Activated B cell treated with CpG ODN at 0.5 μM for 24 hours (primary cell): ENCODE data around the gene ISG15. TPM values are rescaled to one million over a fixed set of nuclear protein-coding genes. Genes with fewer than 3 reads are reported as not detected.
"Not testable (repeated sequence)": the region's sequence is repeated elsewhere in the genome, so short reads cannot be mapped to it uniquely, and the experiment has no call there.

ENCODE experiments used
- ATAC-seq: fragments of 200-7000 bp; cut with Tn5 transposase; one replicate; pipeline ENCODE4 v1.10.0; 2021; ENCODE audit warnings: low read depth, mild to moderate bottlenecking, moderate library complexity
- CTCF ChIA-PET: fragments of 350-600 bp; sonication (Branson Sonifier 250); formaldehyde crosslinking; loops from one replicate; lab custom pipeline; 2021; ENCODE audit warnings: antibody characterized with exemption; lab: Charles Lee
- POLR2A ChIA-PET: fragments of 350-600 bp; sonication (Branson Sonifier 250); formaldehyde crosslinking; loops from one replicate; lab custom pipeline; 2021; ENCODE audit warnings: antibody characterized with exemption; lab: Charles Lee
- DNase-seq: peaks from one replicate; pipeline ENCODE4 v3.0.0; 2022
- H3K27ac Mint-ChIP-seq: one replicate; pipeline ENCODE4 v1.8.0; 2020; ENCODE audit warnings: mixed read lengths
- H3K27me3 Mint-ChIP-seq: one replicate; pipeline ENCODE4 v1.8.0; 2021; ENCODE audit warnings: mixed read lengths
- H3K36me3 Mint-ChIP-seq: one replicate; pipeline ENCODE4 v1.8.0; 2021; ENCODE audit warnings: low read depth, mixed read lengths
- H3K4me1 Mint-ChIP-seq: one replicate; pipeline ENCODE4 v1.8.0; 2021; ENCODE audit warnings: mixed read lengths
- H3K4me3 Mint-ChIP-seq: one replicate; pipeline ENCODE4 v1.8.0; 2020; ENCODE audit warnings: mild to moderate bottlenecking, mixed read lengths
- H3K9me3 Mint-ChIP-seq: one replicate; pipeline ENCODE4 v1.8.0; 2020; ENCODE audit warnings: mixed read lengths
- CTCF ChIP-seq: fragments of 200-600 bp; IDR thresholded peaks from one replicate; pipeline ENCODE4 v1.8.0; 2022; ENCODE audit warnings: antibody characterized with exemption, mild to moderate bottlenecking
- intact Hi-C: fragments of 100-400 bp; cut with micrococcal nuclease; formaldehyde crosslinking; loops from one replicate; pipeline ENCODE4 v1.15.1; 2024
- total RNA-seq: library from RNA; stranded (reverse); gene quantifications from 2 replicates; pipeline ENCODE4 v1.2.3, GENCODE V29; 2022

ISG15 gene
- total RNA-seq, 1 donor from 2014 or later: 25.8 TPM

GRCh38 chr1:1026599-1027413 is 13.5 kb downstream of the ISG15 start:
- H3K4me1 Mint-ChIP-seq: peaks cover 6% of the 10 kb centered on the region
- intact Hi-C loops: no loop called here
- no peak overlapping the region for H3K4me3 Mint-ChIP-seq
- H3K36me3 Mint-ChIP-seq: no peaks in the 10 kb centered on the region
- POLR2A ChIA-PET: no interaction called here
- H3K27me3 Mint-ChIP-seq: peaks cover 10% of the 10 kb centered on the region
- ATAC-seq (no peak), DNase-seq (no peak)
- H3K9me3 Mint-ChIP-seq: no peaks in the 10 kb centered on the region
- CTCF ChIA-PET: interaction anchor here (1.4 kb wide), 1 partner anchor 12 kb away, joined by 3 read pairs; no protein-coding TSS in a partner anchor
- no peak overlapping the region for H3K27ac Mint-ChIP-seq
- no peak for TF ChIP-seq CTCF

GRCh38 chr1:1027791-1028190 is 14.5 kb downstream of the ISG15 start:
- no peak for TF ChIP-seq CTCF
- Mint-ChIP-seq H3K27ac (no peak overlapping the region), H3K36me3 (no peaks in the 10 kb centered on the region), H3K4me3 (no peak overlapping the region), H3K4me1 (peaks cover 12% of the 10 kb centered on the region), H3K9me3 (no peaks in the 10 kb centered on the region), H3K27me3 (peaks cover 6% of the 10 kb centered on the region)
- no peak for DNase-seq
- ChIA-PET CTCF (no interaction called here), POLR2A (interaction anchor here (0.6 kb wide), 1 partner anchor 14 kb away, joined by 3 read pairs; the partner anchor contains the start of gene ISG15)
- intact Hi-C loops: no loop called here
- no peak for ATAC-seq

- not testable (repeated sequence) for H3K9me3 Mint-ChIP-seq, H3K27ac Mint-ChIP-seq, H3K4me3 Mint-ChIP-seq, H3K36me3 Mint-ChIP-seq, ATAC-seq, DNase-seq, H3K27me3 Mint-ChIP-seq
- CTCF ChIA-PET: interaction anchor here (1.0 to 3.6 kb wide), 6 partner anchors 12 to 260 kb away, joined by 3 to 34 read pairs (median 9); no protein-coding TSS in a partner anchor
- intact Hi-C loops: loop anchor here (5.0 kb wide), 3 partner anchors 276 to 1361 kb away; partner anchors contain the start of genes ACAP3, MORN1, PUSL1 and RER1
- peaks cover 14% of the 10 kb centered on the region for H3K4me1 Mint-ChIP-seq
- POLR2A ChIA-PET: interaction anchor here (0.9 to 4.5 kb wide), 3 partner anchors 31 to 261 kb away, joined by 3 to 159 read pairs (median 4); no protein-coding TSS in a partner anchor
These were observed 17.8 kb downstream of the ISG15 start for GRCh38 chr1:1030867-1031658.

- H3K36me3 Mint-ChIP-seq: no peaks in the 10 kb centered on the region
- ChIA-PET CTCF (interaction anchor here (1.0 to 3.6 kb wide), 7 partner anchors 12 to 259 kb away, joined by 3 to 34 read pairs (median 10); no protein-coding TSS in a partner anchor), POLR2A (interaction anchor here (0.6 to 4.5 kb wide), 10 partner anchors 13 to 317 kb away, joined by 3 to 159 read pairs (median 4); partner anchors contain the start of genes C1orf159, DVL1 and RNF223)
- H3K4me1 Mint-ChIP-seq: peaks cover 15% of the 10 kb centered on the region
- ATAC-seq (no peak), DNase-seq (no peak)
- peak overlapping the region; percentile 61 for H3K4me3 Mint-ChIP-seq
- H3K9me3 Mint-ChIP-seq: no peaks in the 10 kb centered on the region
- peak overlapping the region; percentile 35 for H3K27ac Mint-ChIP-seq
- intact Hi-C loops: loop anchor here (2.0 to 5.0 kb wide), 4 partner anchors 85 to 1361 kb away; partner anchors contain the start of genes ACAP3, C1orf159, MORN1 and PUSL1
- H3K27me3 Mint-ChIP-seq: peaks cover 1% of the 10 kb centered on the region
- no peak for TF ChIP-seq CTCF
These were observed 18.4 kb downstream of the ISG15 start for GRCh38 chr1:1031659-1032235.

- CTCF ChIA-PET: interaction anchor here (0.7 to 3.6 kb wide), 14 partner anchors 13 to 340 kb away, joined by 3 to 34 read pairs (median 6); no protein-coding TSS in a partner anchor
- DNase-seq (no peak), ATAC-seq (peak; percentile 2)
- Mint-ChIP-seq H3K27ac (peak overlapping the region; percentile 66), H3K27me3 (no peaks in the 10 kb centered on the region), H3K4me3 (peak overlapping the region; percentile 61), H3K9me3 (no peaks in the 10 kb centered on the region), H3K4me1 (peaks cover 15% of the 10 kb centered on the region), H3K36me3 (no peaks in the 10 kb centered on the region)
- TF ChIP-seq CTCF: no peak
- POLR2A ChIA-PET: interaction anchor here (0.6 to 4.5 kb wide), 18 partner anchors 12 to 473 kb away, joined by 3 to 159 read pairs (median 4); partner anchors contain the start of genes AURKAIP1, C1orf159, DVL1 and ISG15
- intact Hi-C loops: loop anchor here (2.0 to 5.0 kb wide), 4 partner anchors 84 to 1360 kb away; partner anchors contain the start of genes ACAP3, C1orf159, MORN1 and PUSL1
These were observed 19.1 kb downstream of the ISG15 start for GRCh38 chr1:1032424-1032823.
